ENCODE results near the gene SEMA6D.

Gene SEMA6D

DNA sequence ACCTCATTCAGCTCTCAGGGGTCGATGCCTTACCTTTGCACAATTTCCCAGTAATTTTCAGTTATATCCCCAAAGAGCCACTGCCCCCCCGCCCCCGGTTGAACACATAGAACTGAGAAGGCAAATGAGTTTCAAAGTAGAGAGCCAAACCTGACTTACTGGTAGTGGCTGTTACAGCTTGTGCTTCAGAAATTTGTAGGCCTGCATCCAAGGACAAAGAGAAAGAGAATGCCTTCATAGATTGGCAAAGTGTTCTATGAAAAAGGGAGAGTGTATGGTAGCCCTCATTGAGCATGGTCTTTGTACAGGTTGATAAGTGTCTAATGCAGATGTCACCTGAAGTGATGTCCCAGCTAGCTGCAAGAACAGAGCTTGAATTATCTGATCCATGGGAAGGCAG lies 13.9 kb downstream of the SEMA6D start:
- Histone ChIP-seq H3K9me3 (ENCODE audit: control insufficient read depth, low read length) (no peaks in the 10 kb centered on the region), H2AFZ (ENCODE audit: low read depth, low read length) (no peak overlapping the region), H3K4ac (ENCODE audit: low read depth in 1 of 2, low read length in 2 of 2) (no peak overlapping the region), H3K23ac (ENCODE audit: low read length in 2 of 2) (no peak overlapping the region), H2BK12ac (ENCODE audit: low read length in 2 of 2) (no peak overlapping the region), H2AK5ac (ENCODE audit: low read length, severe bottlenecking) (no peak overlapping the region), H3K27me3 (ENCODE audit: control insufficient read depth in 1 of 2, insufficient read depth in 1 of 2, low read length in 2 of 2) (no peaks in the 10 kb centered on the region), H3K4me2 (ENCODE audit: low read length, poor library complexity, severe bottlenecking) (no peak overlapping the region), H3K4me3 (ENCODE audit: insufficient read depth in 1 of 2, low read depth in 1 of 2, low read length in 2 of 2) (no peak overlapping the region), H3K9ac (ENCODE audit: low read length) (no peak overlapping the region), H2BK5ac (ENCODE audit: low read depth, low read length, poor library complexity, severe bottlenecking) (no peak overlapping the region), H2BK120ac (ENCODE audit: low read depth, low read length) (no peak overlapping the region), H3K36me3 (ENCODE audit: control insufficient read depth in 1 of 2, insufficient read depth in 2 of 2, low read depth in 1 of 2, low read length in 2 of 2) (no peaks in the 10 kb centered on the region), H3K18ac (ENCODE audit: low read depth in 1 of 2, low read length in 2 of 2) (no peak overlapping the region), H3K14ac (ENCODE audit: low read length in 2 of 2) (no peak overlapping the region), H2BK15ac (ENCODE audit: low read depth, poor library complexity, severe bottlenecking) (no peak overlapping the region), H3K79me1 (replicated peaks; ENCODE audit: low read length, poor library complexity, severe bottlenecking) (no peaks in the 10 kb centered on the region), H3K27ac (ENCODE audit: low read length, poor library complexity, severe bottlenecking) (no peak overlapping the region), H4K91ac (ENCODE audit: low read length) (no peak overlapping the region), H3K4me1 (ENCODE audit: control insufficient read depth, insufficient read depth, low read depth, low read length) (no peaks in the 10 kb centered on the region), H4K8ac (ENCODE audit: low read length) (no peak overlapping the region)
- no peak for DNase-seq
- 97% methylated on average over 2 of the region's 3 CpGs for WGBS

DNA sequence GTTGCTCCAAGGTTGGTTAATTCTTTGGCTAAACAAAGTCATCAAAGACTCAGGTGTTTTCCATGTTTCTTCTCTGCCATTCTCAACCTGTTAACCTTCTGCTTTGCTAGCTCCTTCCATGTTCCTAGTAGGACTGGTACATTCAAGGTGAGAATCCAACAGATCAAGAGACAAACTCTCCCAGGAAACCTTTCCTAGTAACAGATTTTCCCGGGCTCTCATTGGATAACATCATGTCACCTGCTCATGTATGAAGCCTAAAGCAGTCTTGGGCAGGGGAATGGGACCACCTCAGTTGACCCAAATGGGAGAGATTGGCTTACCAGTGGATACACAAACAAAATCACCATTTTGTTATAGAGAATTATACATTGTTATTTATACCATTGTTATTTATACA lies 14.9 kb downstream of the SEMA6D start:
- H3K18ac ChIP-seq (ENCODE audit: low read depth in 1 of 2, low read length in 2 of 2) = no peak overlapping the region
- 89% methylated on average over 1 of the region's 1 CpG for WGBS

DNA sequence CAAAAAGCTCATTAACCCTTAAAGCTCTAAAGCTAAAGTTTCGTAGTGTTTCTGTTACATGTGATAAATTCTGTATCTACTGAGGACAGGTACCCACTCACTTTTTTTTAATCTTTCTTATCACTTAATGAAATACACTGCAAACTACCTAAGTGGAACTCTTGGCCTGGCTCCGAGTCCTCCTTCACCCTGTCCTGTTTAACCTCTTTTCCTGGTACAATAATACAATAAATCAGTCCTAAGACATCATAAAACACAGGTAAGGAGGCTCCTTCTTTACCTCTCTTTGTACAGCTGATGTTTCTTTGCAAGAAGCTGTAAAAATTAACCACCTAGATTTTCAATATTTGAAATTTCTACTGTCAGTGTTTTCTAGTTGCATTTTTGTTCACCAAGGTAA lies 15.8 kb downstream of the SEMA6D start:
- H4K8ac ChIP-seq (ENCODE audit: low read length) = no peak overlapping the region
- H3K4me1 ChIP-seq (ENCODE audit: control insufficient read depth, insufficient read depth, low read depth, low read length) = no peaks in the 10 kb centered on the region
- H4K91ac ChIP-seq (ENCODE audit: low read length) = no peak overlapping the region
- no peaks in the 10 kb centered on the region for H3K36me3 ChIP-seq (ENCODE audit: control insufficient read depth in 1 of 2, insufficient read depth in 2 of 2, low read depth in 1 of 2, low read length in 2 of 2)
- H3K4me3 ChIP-seq (ENCODE audit: insufficient read depth in 1 of 2, low read depth in 1 of 2, low read length in 2 of 2) = no peak overlapping the region
- H2BK12ac ChIP-seq (ENCODE audit: low read length in 2 of 2) = no peak overlapping the region
- DNase-seq = no peak
- H3K18ac ChIP-seq (ENCODE audit: low read depth in 1 of 2, low read length in 2 of 2) = no peak overlapping the region
- H3K4me2 ChIP-seq (ENCODE audit: low read length, poor library complexity, severe bottlenecking) = no peak overlapping the region
- no peak overlapping the region for H2BK15ac ChIP-seq (ENCODE audit: low read depth, poor library complexity, severe bottlenecking)
- H3K4ac ChIP-seq (ENCODE audit: low read depth in 1 of 2, low read length in 2 of 2) = no peak overlapping the region
- H3K23ac ChIP-seq (ENCODE audit: low read length in 2 of 2) = no peak overlapping the region
- no peaks in the 10 kb centered on the region for H3K9me3 ChIP-seq (ENCODE audit: control insufficient read depth, low read length)
- H3K27me3 ChIP-seq (ENCODE audit: control insufficient read depth in 1 of 2, insufficient read depth in 1 of 2, low read length in 2 of 2) = no peaks in the 10 kb centered on the region
- no peak overlapping the region for H2AFZ ChIP-seq (ENCODE audit: low read depth, low read length)
- H3K9ac ChIP-seq (ENCODE audit: low read length) = no peak overlapping the region
- H3K27ac ChIP-seq (ENCODE audit: low read length, poor library complexity, severe bottlenecking) = no peak overlapping the region
- no peak overlapping the region for H2BK5ac ChIP-seq (ENCODE audit: low read depth, low read length, poor library complexity, severe bottlenecking)
- H3K79me1 ChIP-seq (replicated peaks; ENCODE audit: low read length, poor library complexity, severe bottlenecking) = no peaks in the 10 kb centered on the region
- no peak overlapping the region for H3K14ac ChIP-seq (ENCODE audit: low read length in 2 of 2)
- H2AK5ac ChIP-seq (ENCODE audit: low read length, severe bottlenecking) = no peak overlapping the region
- WGBS = 96% methylated on average over 2 of the region's 2 CpGs
- H2BK120ac ChIP-seq (ENCODE audit: low read depth, low read length) = no peak overlapping the region

More for the DNA sequence above, 14.9 kb downstream of the SEMA6D start:
- Histone ChIP-seq H2BK12ac (ENCODE audit: low read length in 2 of 2) (no peak overlapping the region), H3K14ac (ENCODE audit: low read length in 2 of 2) (no peak overlapping the region), H3K27me3 (ENCODE audit: control insufficient read depth in 1 of 2, insufficient read depth in 1 of 2, low read length in 2 of 2) (no peaks in the 10 kb centered on the region), H3K79me1 (replicated peaks; ENCODE audit: low read length, poor library complexity, severe bottlenecking) (no peaks in the 10 kb centered on the region), H2AFZ (ENCODE audit: low read depth, low read length) (no peak overlapping the region), H2AK5ac (ENCODE audit: low read length, severe bottlenecking) (no peak overlapping the region), H3K4ac (ENCODE audit: low read depth in 1 of 2, low read length in 2 of 2) (no peak overlapping the region), H3K4me3 (ENCODE audit: insufficient read depth in 1 of 2, low read depth in 1 of 2, low read length in 2 of 2) (no peak overlapping the region), H2BK15ac (ENCODE audit: low read depth, poor library complexity, severe bottlenecking) (no peak overlapping the region), H3K9ac (ENCODE audit: low read length) (no peak overlapping the region), H3K27ac (ENCODE audit: low read length, poor library complexity, severe bottlenecking) (no peak overlapping the region), H3K4me2 (ENCODE audit: low read length, poor library complexity, severe bottlenecking) (no peak overlapping the region), H2BK5ac (ENCODE audit: low read depth, low read length, poor library complexity, severe bottlenecking) (no peak overlapping the region), H4K91ac (ENCODE audit: low read length) (no peak overlapping the region), H3K36me3 (ENCODE audit: control insufficient read depth in 1 of 2, insufficient read depth in 2 of 2, low read depth in 1 of 2, low read length in 2 of 2) (no peaks in the 10 kb centered on the region), H4K8ac (ENCODE audit: low read length) (no peak overlapping the region), H3K9me3 (ENCODE audit: control insufficient read depth, low read length) (no peaks in the 10 kb centered on the region), H3K4me1 (ENCODE audit: control insufficient read depth, insufficient read depth, low read depth, low read length) (no peaks in the 10 kb centered on the region), H3K23ac (ENCODE audit: low read length in 2 of 2) (no peak overlapping the region), H2BK120ac (ENCODE audit: low read depth, low read length) (no peak overlapping the region)
- no peak for DNase-seq

DNA sequence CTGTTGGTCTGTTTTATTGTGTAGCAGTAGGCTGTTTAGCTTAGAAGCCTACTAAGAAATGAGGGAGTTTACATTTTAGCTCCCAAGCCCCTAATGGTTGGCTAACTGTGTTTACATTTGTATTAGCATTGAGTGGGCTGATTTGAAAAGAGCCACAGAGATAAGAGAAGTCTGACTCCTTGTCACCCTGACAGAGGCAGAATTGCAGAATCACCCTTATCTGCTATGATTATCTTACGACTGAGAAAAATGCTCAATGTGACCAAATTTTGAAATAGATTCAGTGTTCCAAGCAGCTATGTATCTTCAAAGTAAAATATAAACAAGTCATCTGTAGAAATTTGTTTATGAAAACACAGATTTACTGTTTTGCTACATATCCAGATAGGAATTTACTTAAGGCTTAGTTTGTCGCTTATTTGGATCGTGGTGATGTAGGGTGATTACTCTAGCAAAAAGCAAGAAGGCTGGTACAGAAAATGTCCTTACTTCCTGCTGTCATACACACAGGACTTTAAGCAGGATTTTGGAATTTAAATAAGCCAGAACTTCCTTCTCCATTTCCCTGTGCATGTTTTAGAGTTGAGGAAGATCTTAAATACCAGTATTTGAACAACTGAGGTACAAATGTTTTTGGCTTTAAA lies 19.0 kb downstream of the SEMA6D start:
- H2BK120ac ChIP-seq (ENCODE audit: low read depth, low read length) = no peak overlapping the region
- no peak overlapping the region for H3K4me3 ChIP-seq (ENCODE audit: insufficient read depth in 1 of 2, low read depth in 1 of 2, low read length in 2 of 2)
- H4K8ac ChIP-seq (ENCODE audit: low read length) = no peak overlapping the region
- no peak overlapping the region for H2AK5ac ChIP-seq (ENCODE audit: low read length, severe bottlenecking)
- H3K4ac ChIP-seq (ENCODE audit: low read depth in 1 of 2, low read length in 2 of 2) = no peak overlapping the region
- no peaks in the 10 kb centered on the region for H3K4me1 ChIP-seq (ENCODE audit: control insufficient read depth, insufficient read depth, low read depth, low read length)
- no peak overlapping the region for H3K4me2 ChIP-seq (ENCODE audit: low read length, poor library complexity, severe bottlenecking)
- no peak overlapping the region for H3K27ac ChIP-seq (ENCODE audit: low read length, poor library complexity, severe bottlenecking)
- H3K23ac ChIP-seq (ENCODE audit: low read length in 2 of 2) = no peak overlapping the region
- H3K27me3 ChIP-seq (ENCODE audit: control insufficient read depth in 1 of 2, insufficient read depth in 1 of 2, low read length in 2 of 2) = no peaks in the 10 kb centered on the region
- no peak overlapping the region for H3K18ac ChIP-seq (ENCODE audit: low read depth in 1 of 2, low read length in 2 of 2)
- no peak overlapping the region for H4K91ac ChIP-seq (ENCODE audit: low read length)
- WGBS = no CpG with 5 or more reads among the region's 3 CpGs
- no peaks in the 10 kb centered on the region for H3K9me3 ChIP-seq (ENCODE audit: control insufficient read depth, low read length)
- H3K9ac ChIP-seq (ENCODE audit: low read length) = no peak overlapping the region
- no peak overlapping the region for H2BK12ac ChIP-seq (ENCODE audit: low read length in 2 of 2)
- no peak overlapping the region for H2BK15ac ChIP-seq (ENCODE audit: low read depth, poor library complexity, severe bottlenecking)
- H3K79me1 ChIP-seq (replicated peaks; ENCODE audit: low read length, poor library complexity, severe bottlenecking) = no peaks in the 10 kb centered on the region
- H2BK5ac ChIP-seq (ENCODE audit: low read depth, low read length, poor library complexity, severe bottlenecking) = no peak overlapping the region
- peak; percentile 81 for DNase-seq
- H3K14ac ChIP-seq (ENCODE audit: low read length in 2 of 2) = no peak overlapping the region
- no peak overlapping the region for H2AFZ ChIP-seq (ENCODE audit: low read depth, low read length)
- H3K36me3 ChIP-seq (ENCODE audit: control insufficient read depth in 1 of 2, insufficient read depth in 2 of 2, low read depth in 1 of 2, low read length in 2 of 2) = no peaks in the 10 kb centered on the region

Measured in mesenchymal stem cell (in vitro differentiated cells and primary cell).